ENCODE data around the gene STK32B. TPM values are rescaled to one million over a fixed set of nuclear protein-coding genes. Genes with fewer than 3 reads are reported as not detected.

STK32B gene
- total RNA-seq, 1 donor from 2014 or later, result not detected

- CTCF ChIA-PET, result interaction anchor here (1.7 kb wide), 1 partner anchor 12 kb away, joined by 4 read pairs; no protein-coding TSS in a partner anchor
Measured at GRCh38 chr4:5471206-5471605, 419.9 kb downstream of the STK32B start.

GRCh38 chr4:5471691-5472090, 420.4 kb downstream of the STK32B start:
- Mint-ChIP-seq H3K36me3 (ENCODE audit: low read depth) (no peaks in the 10 kb centered on the region), H3K4me3 (no peak overlapping the region), H3K27ac (no peak overlapping the region), H3K27me3 (no peaks in the 10 kb centered on the region), H3K4me1 (no peaks in the 10 kb centered on the region), H3K9me3 (no peaks in the 10 kb centered on the region)
- TF ChIP-seq CTCF (IDR thresholded peaks at IDR 0.05), result no peak
- intact Hi-C loops (cut with micrococcal nuclease), result no loop called here
- ATAC-seq (ENCODE audit: low read depth), result no peak
- no peak for DNase-seq
- ChIA-PET CTCF (interaction anchor here (1.7 kb wide), 1 partner anchor 12 kb away, joined by 4 read pairs; no protein-coding TSS in a partner anchor), POLR2A (no interaction called here)

More at GRCh38 chr4:5471206-5471605, 419.9 kb downstream of the STK32B start:
- Mint-ChIP-seq H3K27me3 (no peaks in the 10 kb centered on the region), H3K27ac (no peak overlapping the region), H3K36me3 (ENCODE audit: low read depth) (no peaks in the 10 kb centered on the region), H3K4me3 (no peak overlapping the region), H3K9me3 (no peaks in the 10 kb centered on the region), H3K4me1 (no peaks in the 10 kb centered on the region)
- intact Hi-C loops (cut with micrococcal nuclease), result no loop called here
- DNase-seq (no peak), ATAC-seq (ENCODE audit: low read depth) (no peak)
- TF ChIP-seq CTCF (IDR thresholded peaks at IDR 0.05), result no peak
- POLR2A ChIA-PET, result no interaction called here

GRCh38 chr4:5472160-5472591, 420.9 kb downstream of the STK32B start:
- Mint-ChIP-seq H3K36me3 (ENCODE audit: low read depth) (no peaks in the 10 kb centered on the region), H3K27ac (no peak overlapping the region), H3K9me3 (no peaks in the 10 kb centered on the region), H3K27me3 (no peaks in the 10 kb centered on the region), H3K4me3 (no peak overlapping the region), H3K4me1 (no peaks in the 10 kb centered on the region)
- no peak for DNase-seq
- intact Hi-C loops (cut with micrococcal nuclease), result no loop called here
- no peak for ATAC-seq (ENCODE audit: low read depth)
- ChIA-PET CTCF (interaction anchor here (1.7 kb wide), 1 partner anchor 13 kb away, joined by 4 read pairs; no protein-coding TSS in a partner anchor), POLR2A (no interaction called here)
- TF ChIP-seq CTCF (IDR thresholded peaks at IDR 0.05), result no peak

GRCh38 chr4:5473125-5473524, 421.8 kb downstream of the STK32B start:
- Mint-ChIP-seq H3K36me3 (ENCODE audit: low read depth) (no peaks in the 10 kb centered on the region), H3K27ac (no peak overlapping the region), H3K4me1 (no peaks in the 10 kb centered on the region), H3K4me3 (no peak overlapping the region), H3K9me3 (peaks cover 3% of the 10 kb centered on the region), H3K27me3 (no peaks in the 10 kb centered on the region)
- ChIA-PET POLR2A (no interaction called here), CTCF (interaction anchor here (1.7 kb wide), 1 partner anchor 14 kb away, joined by 4 read pairs; no protein-coding TSS in a partner anchor)
- DNase-seq (no peak), ATAC-seq (ENCODE audit: low read depth) (no peak)
- TF ChIP-seq CTCF (IDR thresholded peaks at IDR 0.05), result no peak
- intact Hi-C loops (cut with micrococcal nuclease), result no loop called here

- peaks cover 3% of the 10 kb centered on the region for H3K9me3 Mint-ChIP-seq
- H3K27me3 Mint-ChIP-seq, result no peaks in the 10 kb centered on the region
- no peak overlapping the region for H3K27ac Mint-ChIP-seq
- no peaks in the 10 kb centered on the region for H3K36me3 Mint-ChIP-seq (ENCODE audit: low read depth)
- intact Hi-C loops (cut with micrococcal nuclease), result no loop called here
- ChIA-PET CTCF (no interaction called here), POLR2A (no interaction called here)
- H3K4me1 Mint-ChIP-seq, result no peaks in the 10 kb centered on the region
- DNase-seq, result no peak
- ATAC-seq (ENCODE audit: low read depth), result no peak
- no peak overlapping the region for H3K4me3 Mint-ChIP-seq
- no peak for TF ChIP-seq CTCF (IDR thresholded peaks at IDR 0.05)
Measured at GRCh38 chr4:5474756-5475155, 423.5 kb downstream of the STK32B start.

Data from activated B cell treated with CpG ODN at 0.5 μM for 24 hours (primary cell).